ENCODE measurements around the gene WNT11. TPM values are rescaled to one million over a fixed set of nuclear protein-coding genes. Genes with fewer than 3 reads are reported as not detected.

WNT11 gene
- polyA plus RNA-seq, 1 donor from 2014 or later, result 2.3 TPM

DNA sequence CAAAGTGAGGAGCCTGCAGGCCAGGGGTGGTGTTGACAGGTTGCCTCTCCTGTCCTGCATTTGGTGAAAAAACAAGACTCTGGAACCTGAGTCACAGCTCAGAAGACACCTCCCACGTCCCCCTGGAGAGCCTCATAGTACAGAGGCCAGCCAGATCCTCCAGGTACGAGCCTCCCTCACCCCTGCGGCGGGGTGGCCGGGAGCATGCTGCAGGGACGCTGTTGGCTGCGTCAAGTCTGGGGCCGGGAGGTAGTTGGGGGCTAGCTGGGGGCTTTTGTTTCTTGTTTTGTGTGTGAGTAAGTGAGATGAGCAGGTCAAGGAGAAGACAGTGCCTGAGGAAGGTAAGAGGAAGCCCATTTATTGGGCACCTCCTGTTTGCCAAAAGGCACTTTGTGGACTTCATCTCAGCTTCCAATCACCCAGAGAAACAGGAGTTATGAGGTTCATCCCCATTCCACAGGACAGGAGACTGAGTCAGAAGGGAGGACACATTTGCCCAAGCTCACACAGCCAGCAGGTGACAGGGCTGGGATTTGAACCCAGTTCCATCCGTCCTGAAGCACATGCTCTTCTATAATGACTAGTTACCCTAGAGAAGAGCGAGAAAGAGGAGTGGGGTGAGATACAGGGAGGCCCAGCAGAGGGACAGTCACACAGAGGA lies 18.3 kb upstream of the WNT11 start:
- Histone ChIP-seq H3K27ac (ENCODE audit: low read length) (no peak overlapping the region), H3K9me3 (ENCODE audit: low read length) (no peaks in the 10 kb centered on the region), H3K36me3 (ENCODE audit: insufficient read depth, low read length) (no peaks in the 10 kb centered on the region), H2AFZ (ENCODE audit: low read depth, low read length) (no peak overlapping the region), H3K9ac (ENCODE audit: low read length) (no peak overlapping the region), H3K27me3 (ENCODE audit: insufficient read depth, low read depth, low read length) (no peaks in the 10 kb centered on the region), H3K79me2 (replicated peaks; ENCODE audit: insufficient read depth, low read length) (no peaks in the 10 kb centered on the region), H3K4me2 (ENCODE audit: low read length) (no peak overlapping the region), H3F3A (ENCODE audit: insufficient read depth, low read length, poor library complexity, severe bottlenecking) (no peaks in the 10 kb centered on the region), H3K4me3 (ENCODE audit: low read length) (no peak overlapping the region), H4K20me1 (ENCODE audit: insufficient read depth) (no peaks in the 10 kb centered on the region), H3K9me2 (ENCODE audit: insufficient read depth, low read length) (no peaks in the 10 kb centered on the region)
- TF ChIP-seq, protein P1, sequence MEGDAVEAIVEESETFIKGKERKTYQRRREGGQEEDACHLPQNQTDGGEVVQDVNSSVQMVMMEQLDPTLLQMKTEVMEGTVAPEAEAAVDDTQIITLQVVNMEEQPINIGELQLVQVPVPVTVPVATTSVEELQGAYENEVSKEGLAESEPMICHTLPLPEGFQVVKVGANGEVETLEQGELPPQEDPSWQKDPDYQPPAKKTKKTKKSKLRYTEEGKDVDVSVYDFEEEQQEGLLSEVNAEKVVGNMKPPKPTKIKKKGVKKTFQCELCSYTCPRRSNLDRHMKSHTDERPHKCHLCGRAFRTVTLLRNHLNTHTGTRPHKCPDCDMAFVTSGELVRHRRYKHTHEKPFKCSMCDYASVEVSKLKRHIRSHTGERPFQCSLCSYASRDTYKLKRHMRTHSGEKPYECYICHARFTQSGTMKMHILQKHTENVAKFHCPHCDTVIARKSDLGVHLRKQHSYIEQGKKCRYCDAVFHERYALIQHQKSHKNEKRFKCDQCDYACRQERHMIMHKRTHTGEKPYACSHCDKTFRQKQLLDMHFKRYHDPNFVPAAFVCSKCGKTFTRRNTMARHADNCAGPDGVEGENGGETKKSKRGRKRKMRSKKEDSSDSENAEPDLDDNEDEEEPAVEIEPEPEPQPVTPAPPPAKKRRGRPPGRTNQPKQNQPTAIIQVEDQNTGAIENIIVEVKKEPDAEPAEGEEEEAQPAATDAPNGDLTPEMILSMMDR (IDR thresholded peaks at IDR 0.05; ENCODE audit: poor library complexity, severe bottlenecking), result no peak
- TF ChIP-seq MXI1 (conservative IDR thresholded peaks at IDR 0.05; ENCODE audit: poor library complexity, severe bottlenecking), result no peak
- no peak for TF ChIP-seq RAD21 (conservative IDR thresholded peaks at IDR 0.05)
- TF ChIP-seq, protein P2, sequence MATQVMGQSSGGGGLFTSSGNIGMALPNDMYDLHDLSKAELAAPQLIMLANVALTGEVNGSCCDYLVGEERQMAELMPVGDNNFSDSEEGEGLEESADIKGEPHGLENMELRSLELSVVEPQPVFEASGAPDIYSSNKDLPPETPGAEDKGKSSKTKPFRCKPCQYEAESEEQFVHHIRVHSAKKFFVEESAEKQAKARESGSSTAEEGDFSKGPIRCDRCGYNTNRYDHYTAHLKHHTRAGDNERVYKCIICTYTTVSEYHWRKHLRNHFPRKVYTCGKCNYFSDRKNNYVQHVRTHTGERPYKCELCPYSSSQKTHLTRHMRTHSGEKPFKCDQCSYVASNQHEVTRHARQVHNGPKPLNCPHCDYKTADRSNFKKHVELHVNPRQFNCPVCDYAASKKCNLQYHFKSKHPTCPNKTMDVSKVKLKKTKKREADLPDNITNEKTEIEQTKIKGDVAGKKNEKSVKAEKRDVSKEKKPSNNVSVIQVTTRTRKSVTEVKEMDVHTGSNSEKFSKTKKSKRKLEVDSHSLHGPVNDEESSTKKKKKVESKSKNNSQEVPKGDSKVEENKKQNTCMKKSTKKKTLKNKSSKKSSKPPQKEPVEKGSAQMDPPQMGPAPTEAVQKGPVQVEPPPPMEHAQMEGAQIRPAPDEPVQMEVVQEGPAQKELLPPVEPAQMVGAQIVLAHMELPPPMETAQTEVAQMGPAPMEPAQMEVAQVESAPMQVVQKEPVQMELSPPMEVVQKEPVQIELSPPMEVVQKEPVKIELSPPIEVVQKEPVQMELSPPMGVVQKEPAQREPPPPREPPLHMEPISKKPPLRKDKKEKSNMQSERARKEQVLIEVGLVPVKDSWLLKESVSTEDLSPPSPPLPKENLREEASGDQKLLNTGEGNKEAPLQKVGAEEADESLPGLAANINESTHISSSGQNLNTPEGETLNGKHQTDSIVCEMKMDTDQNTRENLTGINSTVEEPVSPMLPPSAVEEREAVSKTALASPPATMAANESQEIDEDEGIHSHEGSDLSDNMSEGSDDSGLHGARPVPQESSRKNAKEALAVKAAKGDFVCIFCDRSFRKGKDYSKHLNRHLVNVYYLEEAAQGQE (IDR thresholded peaks at IDR 0.05; ENCODE audit: borderline replicate concordance), result no peak
- no peak for TF ChIP-seq EZH2 (IDR thresholded peaks at IDR 0.05; ENCODE audit: borderline replicate concordance, insufficient read depth, low read length, poor library complexity, severe bottlenecking)
- TF ChIP-seq EP300 (conservative IDR thresholded peaks at IDR 0.05; ENCODE audit: poor library complexity, severe bottlenecking), result no peak
- TF ChIP-seq POLR2AphosphoS5 (IDR thresholded peaks at IDR 0.05), result no peak
- no peak for TF ChIP-seq TAF1 (IDR thresholded peaks at IDR 0.05; ENCODE audit: low read depth)
- TF ChIP-seq SMC3 (conservative IDR thresholded peaks at IDR 0.05; ENCODE audit: poor library complexity), result no peak

DNA sequence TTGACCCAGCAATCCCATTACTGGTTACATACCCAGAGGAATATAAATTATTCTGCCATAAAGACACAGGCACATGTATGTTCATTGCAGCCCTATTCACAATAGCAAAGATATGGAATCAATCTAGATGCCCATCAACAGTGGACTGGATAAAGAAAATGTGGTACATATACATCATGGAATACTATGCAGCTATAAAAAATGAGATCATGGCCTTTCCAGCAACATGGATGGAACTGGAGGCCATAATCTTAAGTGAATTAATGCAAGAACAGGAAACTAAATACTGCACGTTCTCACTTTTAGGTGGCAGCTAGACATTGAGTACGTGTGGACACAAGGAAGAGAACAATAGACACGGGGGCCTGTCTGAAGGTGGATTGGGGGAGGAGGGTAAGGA lies 15.1 kb upstream of the WNT11 start:
- no peaks in the 10 kb centered on the region for H4K20me1 ChIP-seq (ENCODE audit: insufficient read depth)
- H3K4me3 ChIP-seq (ENCODE audit: low read length), result no peak overlapping the region
- no peaks in the 10 kb centered on the region for H3K36me3 ChIP-seq (ENCODE audit: insufficient read depth, low read length)
- TF ChIP-seq, protein P1 (IDR thresholded peaks at IDR 0.05; ENCODE audit: poor library complexity, severe bottlenecking), result no peak
- TF ChIP-seq, protein P2 (IDR thresholded peaks at IDR 0.05; ENCODE audit: borderline replicate concordance), result no peak
- TF ChIP-seq MXI1 (conservative IDR thresholded peaks at IDR 0.05; ENCODE audit: poor library complexity, severe bottlenecking), result no peak
- no peak for TF ChIP-seq EP300 (conservative IDR thresholded peaks at IDR 0.05; ENCODE audit: poor library complexity, severe bottlenecking)
- H3K4me2 ChIP-seq (ENCODE audit: low read length), result no peak overlapping the region
- H3K9ac ChIP-seq (ENCODE audit: low read length), result no peak overlapping the region
- no peaks in the 10 kb centered on the region for H3K9me2 ChIP-seq (ENCODE audit: insufficient read depth, low read length)
- H2AFZ ChIP-seq (ENCODE audit: low read depth, low read length), result no peak overlapping the region
- H3K27me3 ChIP-seq (ENCODE audit: insufficient read depth, low read depth, low read length), result no peaks in the 10 kb centered on the region
- no peaks in the 10 kb centered on the region for H3K79me2 ChIP-seq (replicated peaks; ENCODE audit: insufficient read depth, low read length)
- no peak overlapping the region for H3K27ac ChIP-seq (ENCODE audit: low read length)
- no peaks in the 10 kb centered on the region for H3K9me3 ChIP-seq (ENCODE audit: low read length)
- no peaks in the 10 kb centered on the region for H3F3A ChIP-seq (ENCODE audit: insufficient read depth, low read length, poor library complexity, severe bottlenecking)
